Tibial artery (tissue), 4 donors: ENCODE results near the gene ITIH5.
"Not testable (repeated sequence)": the region's sequence is repeated elsewhere in the genome, so short reads cannot be mapped to it uniquely, and the experiment has no call there.

Experiments
- DNase-seq, 2 donors: peaks; one replicate each; pipeline ENCODE4 v3.0.0-alpha.2; 2019
- H3K27ac ChIP-seq, 2 donors: fragments of 200-600 bp; sonication (generic) in 1 of 2; 1 replicate in 1 of 2; 2 replicates in 1 of 2; pipeline ENCODE4 v1.5.1; 2018 to 2019; ENCODE audit warnings: mild to moderate bottlenecking in 1 of 2
- H3K27me3 ChIP-seq, 2 donors: fragments of 200-600 bp; sonication (generic) in 1 of 2; one replicate each; pipeline versions ENCODE4 v1.5.1 to v1.6.0; 2016 to 2019
- H3K36me3 ChIP-seq, 3 donors: fragments of 200-600 bp; sonication (generic) in 2 of 3; one replicate each; pipeline ENCODE4 v1.5.1; 2016 to 2019; ENCODE audit warnings: mild to moderate bottlenecking in 2 of 3
- H3K4me1 ChIP-seq, 4 donors: fragments of 200-600 bp; sonication (generic) in 2 of 4; 1 replicate in 3 of 4; 2 replicates in 1 of 4; pipeline ENCODE4 v1.5.1; 2016 to 2019
- H3K4me3 ChIP-seq, 2 donors: fragments of 200-600 bp; sonication (generic) in 1 of 2; 1 replicate in 1 of 2; 2 replicates in 1 of 2; pipeline ENCODE4 v1.5.1; 2018 to 2019; ENCODE audit warnings: mild to moderate bottlenecking in 2 of 2
- H3K9me3 ChIP-seq, 3 donors: fragments of 200-600 bp; sonication (generic) in 1 of 3; one replicate each; pipeline ENCODE4 v1.5.1; 2016 to 2019
- intact Hi-C: fragments of 100-400 bp; cut with DNase I; formaldehyde crosslinking; loops from one replicate; pipeline ENCODE4 v1.15.0; 2023; ENCODE audit warnings: low total_unique reads
- TF ChIP-seq, protein P1 (sequence below), 2 experiments: fragments of 200-600 bp in 1 of 2; fragments of 450-650 bp in 1 of 2; IDR thresholded peaks; one replicate each; pipeline ENCODE4 v1.5.1; 2017 to 2019; ENCODE audit warnings: antibody characterized with exemption in 2 of 2, mild to moderate bottlenecking in 1 of 2, moderate library complexity in 1 of 2

Gene ITIH5

DNA sequence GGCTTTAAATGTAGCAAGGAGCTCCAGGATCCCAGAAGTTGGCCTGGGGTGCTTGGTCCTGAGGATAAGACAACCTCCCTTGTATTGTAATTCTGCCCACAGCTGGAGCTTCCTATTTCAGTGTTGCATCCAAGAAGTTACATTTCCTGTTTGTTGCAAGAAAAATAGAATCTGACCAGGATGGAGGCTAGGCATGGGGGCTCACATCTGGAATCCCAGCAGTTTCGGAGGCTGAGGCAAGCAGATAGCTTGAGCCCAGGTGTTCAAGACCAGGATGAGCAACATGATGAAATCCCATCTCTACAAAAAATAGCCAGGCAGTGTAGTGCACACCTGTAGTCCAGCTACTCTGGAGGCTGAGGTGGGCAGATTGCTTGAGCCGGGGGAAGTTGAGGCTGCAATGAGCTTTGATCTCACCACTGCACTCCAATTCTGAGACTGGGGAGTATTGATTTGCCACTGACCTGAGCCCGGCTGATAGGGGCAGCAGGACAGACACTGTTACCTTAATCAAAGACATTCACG is 35.6 kb upstream of the ITIH5 start:
- Histone ChIP-seq H3K27ac (no peak overlapping the region), H3K27me3 (no peaks in the 10 kb centered on the region), H3K9me3 (no peaks in the 10 kb centered on the region), H3K4me3 (no peak overlapping the region), H3K36me3 (no peaks in the 10 kb centered on the region), H3K4me1 (peaks cover 0 to 16% (median 8%) of the 10 kb centered on the region in 4 donors)
- TF ChIP-seq, protein P1, sequence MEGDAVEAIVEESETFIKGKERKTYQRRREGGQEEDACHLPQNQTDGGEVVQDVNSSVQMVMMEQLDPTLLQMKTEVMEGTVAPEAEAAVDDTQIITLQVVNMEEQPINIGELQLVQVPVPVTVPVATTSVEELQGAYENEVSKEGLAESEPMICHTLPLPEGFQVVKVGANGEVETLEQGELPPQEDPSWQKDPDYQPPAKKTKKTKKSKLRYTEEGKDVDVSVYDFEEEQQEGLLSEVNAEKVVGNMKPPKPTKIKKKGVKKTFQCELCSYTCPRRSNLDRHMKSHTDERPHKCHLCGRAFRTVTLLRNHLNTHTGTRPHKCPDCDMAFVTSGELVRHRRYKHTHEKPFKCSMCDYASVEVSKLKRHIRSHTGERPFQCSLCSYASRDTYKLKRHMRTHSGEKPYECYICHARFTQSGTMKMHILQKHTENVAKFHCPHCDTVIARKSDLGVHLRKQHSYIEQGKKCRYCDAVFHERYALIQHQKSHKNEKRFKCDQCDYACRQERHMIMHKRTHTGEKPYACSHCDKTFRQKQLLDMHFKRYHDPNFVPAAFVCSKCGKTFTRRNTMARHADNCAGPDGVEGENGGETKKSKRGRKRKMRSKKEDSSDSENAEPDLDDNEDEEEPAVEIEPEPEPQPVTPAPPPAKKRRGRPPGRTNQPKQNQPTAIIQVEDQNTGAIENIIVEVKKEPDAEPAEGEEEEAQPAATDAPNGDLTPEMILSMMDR (IDR thresholded peaks at IDR 0.05), result no peak
- intact Hi-C loops, result no loop called here
- DNase-seq, result no peak

DNA sequence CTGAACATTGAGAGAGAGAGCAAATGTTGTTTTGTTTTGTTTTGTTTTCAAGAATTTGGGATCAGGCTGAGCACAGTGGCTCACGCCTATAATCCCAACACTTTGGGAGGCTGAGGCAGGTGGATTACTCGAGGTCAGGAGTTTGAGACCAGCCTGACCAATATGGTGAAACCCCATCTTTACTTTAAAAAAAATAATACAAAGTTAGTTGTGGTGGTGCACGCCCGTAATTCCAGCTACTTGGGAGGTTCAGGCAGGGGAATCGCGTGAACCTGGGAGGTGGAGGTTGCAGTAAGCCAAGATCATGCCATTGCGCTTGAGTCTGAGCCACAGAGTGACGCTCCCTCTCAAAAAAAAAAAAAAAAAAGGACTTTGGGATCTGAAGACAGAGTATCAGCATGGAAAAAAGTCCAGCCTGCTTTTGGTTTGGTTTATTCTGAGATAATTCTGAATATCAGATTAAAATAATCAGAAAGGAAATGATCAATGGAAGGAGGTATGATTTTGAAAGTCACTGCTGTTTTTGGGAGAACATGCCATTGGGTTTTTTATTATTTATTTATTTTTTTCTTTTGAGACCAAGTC is 34.5 kb upstream of the ITIH5 start:
- no peak overlapping the region for H3K4me3 ChIP-seq
- no peaks in the 10 kb centered on the region for H3K27me3 ChIP-seq
- DNase-seq, result no peak
- H3K9me3 ChIP-seq, result no peaks in the 10 kb centered on the region
- no peak overlapping the region for H3K27ac ChIP-seq
- H3K4me1 ChIP-seq, result peaks cover 0 to 27% (median 15%) of the 10 kb centered on the region in 4 donors
- no peaks in the 10 kb centered on the region for H3K36me3 ChIP-seq
- intact Hi-C loops, result no loop called here
- TF ChIP-seq, protein P1 (IDR thresholded peaks at IDR 0.05), result no peak

DNA sequence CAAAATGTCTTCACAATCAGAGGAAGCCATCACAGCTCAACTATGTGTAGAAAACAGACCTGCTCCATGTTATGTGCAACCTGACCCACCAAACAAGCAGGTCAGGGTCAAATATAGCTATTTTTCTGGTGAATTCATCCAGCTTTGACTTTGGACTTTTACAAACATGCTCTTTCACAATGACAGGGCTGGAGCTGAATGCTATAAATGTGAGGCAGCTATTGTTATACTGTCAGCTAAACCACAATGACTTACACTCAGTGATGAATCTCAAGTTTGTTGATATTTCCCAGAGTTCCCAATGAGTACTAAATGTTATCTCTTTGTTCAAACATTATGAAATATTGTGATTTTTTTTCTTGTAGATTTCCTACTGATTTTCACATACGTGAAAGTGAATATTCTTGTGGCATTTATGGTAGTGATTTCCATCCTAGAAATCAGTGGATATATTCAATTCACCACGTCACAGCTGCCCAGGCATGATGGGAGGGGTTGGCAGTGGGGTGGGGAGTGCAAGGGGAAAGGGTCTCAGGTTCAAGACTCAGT is 33.9 kb upstream of the ITIH5 start:
- TF ChIP-seq, protein P1 (IDR thresholded peaks at IDR 0.05), result no peak
- H3K27me3 ChIP-seq, result no peaks in the 10 kb centered on the region
- H3K4me3 ChIP-seq, result no peak overlapping the region
- H3K27ac ChIP-seq, result no peak overlapping the region
- no peaks in the 10 kb centered on the region for H3K9me3 ChIP-seq
- intact Hi-C loops, result no loop called here
- DNase-seq, result no peak
- H3K36me3 ChIP-seq, result no peaks in the 10 kb centered on the region
- H3K4me1 ChIP-seq, result peaks cover 0 to 30% (median 17%) of the 10 kb centered on the region in 4 donors

DNA sequence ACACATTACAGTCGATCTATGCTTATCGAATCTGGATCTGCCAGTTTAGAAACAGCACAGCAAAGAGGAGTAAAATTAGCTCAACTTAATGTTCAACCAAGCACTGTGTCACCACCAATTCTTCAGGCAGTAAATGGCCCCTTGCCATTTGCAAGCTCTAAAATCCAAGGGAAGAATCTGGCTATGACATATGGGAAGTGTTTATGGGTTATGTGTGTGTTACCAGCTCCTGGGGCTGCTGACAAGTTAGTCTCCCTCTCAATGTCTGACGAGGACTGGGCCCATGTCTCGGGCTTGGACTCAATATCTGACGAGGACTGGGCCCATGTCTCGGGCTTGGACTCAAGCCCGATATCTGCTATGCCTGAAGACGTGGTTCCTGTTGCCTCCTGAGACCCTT is 30.7 kb upstream of the ITIH5 start:
- DNase-seq, result no peak
- H3K9me3 ChIP-seq, result peaks cover 0 to 7% (median 2%) of the 10 kb centered on the region in 3 donors
- H3K27ac ChIP-seq, result peak overlapping the region; percentile 42 to 43
- peaks cover 0 to 21% (median 16%) of the 10 kb centered on the region in 4 donors for H3K4me1 ChIP-seq
- H3K36me3 ChIP-seq, result no peaks in the 10 kb centered on the region
- H3K27me3 ChIP-seq, result no peaks in the 10 kb centered on the region
- H3K4me3 ChIP-seq, result no peak overlapping the region
- TF ChIP-seq, protein P1 (IDR thresholded peaks at IDR 0.05), result no peak
- intact Hi-C loops, result no loop called here

DNA sequence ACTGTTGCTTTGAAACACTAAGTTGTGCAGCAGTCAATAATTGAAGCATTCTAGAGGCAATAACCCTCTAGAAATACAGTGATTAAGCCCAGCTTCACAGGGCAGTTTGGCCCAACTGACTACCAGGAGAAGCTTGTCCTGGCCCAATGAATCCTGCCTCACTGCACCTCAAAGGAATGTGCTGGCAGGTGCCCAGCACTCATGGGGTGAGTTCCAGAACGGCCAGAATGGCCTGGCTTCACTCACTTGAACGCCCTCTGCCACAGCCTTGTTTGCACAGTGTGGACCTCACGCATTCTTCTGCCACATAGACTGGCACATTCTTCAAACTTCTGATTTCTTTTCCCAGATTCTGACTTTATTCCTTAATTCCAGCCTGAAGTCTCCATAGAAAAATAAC is 29.8 kb upstream of the ITIH5 start:
- H3K9me3 ChIP-seq, result peaks cover 0 to 12% (median 5%) of the 10 kb centered on the region in 3 donors
- intact Hi-C loops, result no loop called here
- no peak overlapping the region for H3K4me3 ChIP-seq
- H3K4me1 ChIP-seq, result peaks cover 0 to 21% (median 16%) of the 10 kb centered on the region in 4 donors
- H3K27me3 ChIP-seq, result no peaks in the 10 kb centered on the region
- DNase-seq, result peak in 1 of 2 donors; percentile 71
- no peaks in the 10 kb centered on the region for H3K36me3 ChIP-seq
- peak overlapping the region; percentile 42 to 43 for H3K27ac ChIP-seq
- TF ChIP-seq, protein P1 (IDR thresholded peaks at IDR 0.05), result no peak

DNA sequence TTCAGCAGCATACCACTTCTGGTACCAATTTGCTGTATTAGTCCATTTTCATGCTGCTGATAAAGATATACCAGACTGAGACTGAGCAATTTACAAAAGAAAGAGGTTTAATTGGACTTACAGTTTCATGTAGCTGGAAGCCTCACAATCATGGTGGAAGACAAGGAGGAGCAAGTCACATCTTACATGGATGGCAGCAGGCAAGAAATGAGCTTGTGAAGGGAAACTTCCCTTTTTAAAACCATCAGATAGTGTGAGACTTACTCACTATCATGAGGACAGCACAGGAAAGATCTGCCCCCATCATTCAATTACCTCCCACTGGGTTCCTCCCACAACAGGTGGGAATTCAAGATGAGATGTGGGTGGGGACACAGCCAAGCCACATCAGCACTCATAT is 26.4 kb upstream of the ITIH5 start:
- DNase-seq, H3K27ac ChIP-seq, intact Hi-C loops, H3K36me3 ChIP-seq, H3K27me3 ChIP-seq, H3K4me3 ChIP-seq: not testable (repeated sequence)
- Histone ChIP-seq H3K9me3 (peaks cover 0 to 12% (median 5%) of the 10 kb centered on the region in 3 donors), H3K4me1 (peaks cover 0 to 21% (median 16%) of the 10 kb centered on the region in 4 donors)

DNA sequence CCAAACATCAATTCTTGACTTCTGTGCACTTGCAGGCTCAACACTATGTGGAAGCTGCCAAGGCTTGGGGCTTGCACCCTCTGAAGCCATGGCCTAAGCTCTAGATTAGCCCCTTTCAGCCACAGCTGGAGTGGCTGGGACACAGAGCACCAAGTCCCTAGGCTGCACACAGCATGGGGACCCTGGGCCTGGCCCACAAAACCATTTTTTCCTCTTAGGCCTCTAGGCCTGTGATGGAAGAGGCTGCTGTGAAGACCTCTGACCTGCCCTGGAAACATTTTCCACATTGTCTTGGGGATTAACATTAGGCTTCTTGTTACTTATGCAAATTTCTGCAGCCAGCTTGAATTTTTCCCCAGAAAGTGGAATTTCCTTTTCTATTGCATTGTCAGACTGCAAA is 25.6 kb upstream of the ITIH5 start:
- H3K36me3 ChIP-seq, H3K27ac ChIP-seq, intact Hi-C loops, H3K4me3 ChIP-seq, DNase-seq, H3K27me3 ChIP-seq: not testable (repeated sequence)
- peaks cover 0 to 12% (median 5%) of the 10 kb centered on the region in 3 donors for H3K9me3 ChIP-seq
- peaks cover 0 to 14% (median 10%) of the 10 kb centered on the region in 4 donors for H3K4me1 ChIP-seq

DNA sequence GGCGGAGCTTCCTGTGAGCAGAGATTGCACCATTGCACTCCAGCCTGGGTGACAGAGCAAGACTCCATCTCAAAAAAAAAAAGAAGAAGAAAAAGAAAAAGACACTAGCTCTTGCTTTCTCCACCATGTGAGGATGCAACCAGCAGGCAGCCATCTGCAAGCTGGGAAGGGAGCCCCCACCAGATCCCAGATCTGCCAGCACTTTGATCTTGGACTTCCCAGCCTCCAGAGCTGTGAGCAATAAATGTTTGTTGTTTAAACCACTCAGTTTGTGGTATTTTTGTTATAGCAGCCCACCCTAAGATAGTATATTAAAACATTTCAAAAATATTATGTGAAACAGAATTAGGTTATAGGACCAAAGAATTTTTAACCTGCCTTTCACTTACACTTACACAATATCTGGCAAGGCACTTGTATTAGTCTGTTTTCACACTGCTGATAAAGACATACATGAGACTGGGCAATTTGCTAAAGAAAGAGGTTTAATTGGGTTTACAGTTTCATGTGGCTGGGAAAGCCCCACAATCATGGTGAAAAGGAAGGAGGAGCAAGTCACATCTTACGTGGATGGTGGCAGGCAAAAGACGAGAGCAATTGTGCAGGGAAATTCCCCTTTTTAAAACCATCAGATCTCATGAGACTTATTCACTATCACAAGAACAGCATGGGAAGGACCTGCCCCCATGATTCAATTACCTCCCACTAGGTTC is 24.3 kb upstream of the ITIH5 start:
- intact Hi-C loops, H3K4me3 ChIP-seq, H3K4me1 ChIP-seq, H3K27me3 ChIP-seq, H3K27ac ChIP-seq, H3K36me3 ChIP-seq, DNase-seq: not testable (repeated sequence)
- H3K9me3 ChIP-seq, result peaks cover 0 to 12% (median 5%) of the 10 kb centered on the region in 3 donors
